A673 (cell line): ENCODE measurements around the gene CYBA. TPM values are rescaled to one million over a fixed set of nuclear protein-coding genes. Genes with fewer than 3 reads are reported as not detected.

Experiments used
- BruUV-seq: library from RNA; stranded (reverse); fragments of 400-500 nt; replicated peaks from 2 replicates; lab custom pipeline; 2021; lab: Mats Ljungman, UMichigan
- CTCF ChIA-PET: fragments of 300-600 bp; sonication (Branson Sonifier 250); formaldehyde crosslinking; loops from one replicate; lab custom pipeline; 2022; ENCODE audit warnings: antibody characterized with exemption; lab: Charles Lee
- POLR2A ChIA-PET: fragments of 300-600 bp; sonication (Branson Sonifier 250); formaldehyde crosslinking; loops from one replicate; lab custom pipeline; 2022; ENCODE audit warnings: antibody characterized with exemption; ENCODE audit not compliant: low non-redundant PET; lab: Charles Lee
- DNase-seq: peaks from one replicate; pipeline ENCODE4 v3.0.0-alpha.2; 2015; ENCODE audit warnings: low spot score
- H3K27ac ChIP-seq: fragments of 200-600 bp; sonication (generic); 2 replicates; pipeline ENCODE4 v1.5.1; 2016; ENCODE audit warnings: mixed run types, low read depth, mild to moderate bottlenecking, mixed read lengths, antibody characterized with exemption, low read length; ENCODE audit not compliant: poor library complexity, severe bottlenecking
- H3K27me3 ChIP-seq: fragments of 200-600 bp; sonication (generic); replicated peaks from 2 replicates; pipeline ENCODE4 v1.6.1; 2017; ENCODE audit warnings: mixed run types, low read depth, mild to moderate bottlenecking, mixed read lengths, antibody characterized with exemption, low read length; ENCODE audit not compliant: insufficient read depth, poor library complexity
- H3K36me3 ChIP-seq: fragments of 200-600 bp; sonication (generic); 2 replicates; pipeline ENCODE4 v1.6.1; 2016; ENCODE audit warnings: mixed run types, mild to moderate bottlenecking, mixed read lengths, antibody characterized with exemption, low read length; ENCODE audit not compliant: insufficient read depth, poor library complexity, severe bottlenecking
- H3K4me1 ChIP-seq: fragments of 200-600 bp; sonication (generic); 2 replicates; pipeline ENCODE4 v1.6.1; 2017; ENCODE audit warnings: mixed run types, mild to moderate bottlenecking, mixed read lengths, antibody characterized with exemption, low read length; ENCODE audit not compliant: insufficient read depth, poor library complexity, severe bottlenecking
- H3K4me3 ChIP-seq: fragments of 200-600 bp; sonication (generic); 2 replicates; pipeline ENCODE4 v1.5.1; 2016; ENCODE audit warnings: low read depth, mixed run types, mild to moderate bottlenecking, mixed read lengths, low read length; ENCODE audit not compliant: poor library complexity, severe bottlenecking
- H3K9me3 ChIP-seq: fragments of 200-600 bp; sonication (generic); 2 replicates; pipeline ENCODE4 v1.6.1; 2016; ENCODE audit warnings: mixed run types, low read depth, mild to moderate bottlenecking, mixed read lengths, antibody characterized with exemption, low read length; ENCODE audit not compliant: poor library complexity, severe bottlenecking
- CTCF ChIP-seq: fragments of 300-800, 200-600 bp; sonication (generic); conservative IDR thresholded peaks from 2 replicates; pipeline ENCODE4 v1.5.1; 2017; ENCODE audit warnings: low read depth, mild to moderate bottlenecking, antibody characterized with exemption, low read length, moderate library complexity, mixed read lengths
- EZH2 ChIP-seq: fragments of 200-600 bp; sonication (generic); IDR thresholded peaks from 2 replicates; pipeline ENCODE4 v1.6.1; 2017; ENCODE audit warnings: borderline replicate concordance, low read depth, mild to moderate bottlenecking, mixed read lengths, antibody characterized with exemption, low read length; ENCODE audit not compliant: poor library complexity, severe bottlenecking
- intact Hi-C: fragments of 100-400 bp; cut with micrococcal nuclease; formaldehyde crosslinking; loops from one replicate; pipeline ENCODE4 v1.10.0; 2022; ENCODE audit not compliant: unreplicated experiment
- total RNA-seq: library from RNA; stranded (reverse); gene quantifications from 2 replicates; pipeline ENCODE4 v1.2.3, GENCODE V29; 2021

CYBA gene
- total RNA-seq, 1 experiment from 2014 or later, result 44.7 TPM

DNA sequence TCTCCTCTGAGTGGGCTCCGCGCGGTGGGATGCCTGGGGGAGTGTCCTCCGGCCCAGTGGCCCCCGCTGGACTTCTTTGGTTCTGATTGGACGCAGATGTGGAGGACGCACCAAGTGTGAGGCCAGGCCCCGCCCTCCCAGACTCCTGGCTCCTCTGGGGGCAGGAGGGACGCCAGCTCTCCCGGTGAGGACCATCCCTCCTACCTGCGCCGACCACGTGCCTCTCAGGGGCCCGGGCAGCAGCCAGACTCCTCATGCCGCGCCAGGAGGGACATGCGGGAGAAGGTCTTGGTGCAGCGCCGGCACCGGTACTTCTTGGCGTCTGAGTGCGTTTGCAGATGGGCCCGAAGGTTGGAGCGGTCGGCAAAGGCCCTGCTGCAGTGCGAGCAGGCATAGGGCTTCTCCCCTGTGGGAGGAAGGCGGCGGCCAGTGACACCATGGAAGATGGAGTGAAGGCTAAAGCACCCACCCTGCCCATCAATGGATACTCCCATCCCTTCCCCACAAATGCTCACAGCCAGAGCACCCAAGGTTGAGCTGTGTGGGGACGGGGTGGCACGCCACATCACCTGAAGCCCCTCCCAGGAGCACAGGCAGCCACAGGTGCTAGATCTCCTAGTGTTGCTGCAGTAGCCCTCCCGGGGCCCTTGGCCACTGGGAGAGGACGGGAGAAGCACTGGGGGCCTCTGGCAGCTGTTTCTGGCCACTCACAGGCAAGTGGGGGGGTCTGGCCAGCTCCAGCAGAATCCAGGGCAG, 27.5 kb upstream of the CYBA start:
- peak overlapping the region; percentile 12 for H3K4me3 ChIP-seq
- no peaks in the 10 kb centered on the region for H3K4me1 ChIP-seq
- H3K27ac ChIP-seq, result no peak overlapping the region
- DNase-seq, result peak; percentile 49
- BruUV-seq, result no TSS peak
- H3K9me3 ChIP-seq, result no peaks in the 10 kb centered on the region
- CTCF ChIA-PET, result no interaction called here
- no peaks in the 10 kb centered on the region for H3K36me3 ChIP-seq
- intact Hi-C loops, result no loop called here
- POLR2A ChIA-PET, result no interaction called here
- TF ChIP-seq EZH2, result no peak
- TF ChIP-seq CTCF, result no peak
- H3K27me3 ChIP-seq, result no peaks in the 10 kb centered on the region

DNA sequence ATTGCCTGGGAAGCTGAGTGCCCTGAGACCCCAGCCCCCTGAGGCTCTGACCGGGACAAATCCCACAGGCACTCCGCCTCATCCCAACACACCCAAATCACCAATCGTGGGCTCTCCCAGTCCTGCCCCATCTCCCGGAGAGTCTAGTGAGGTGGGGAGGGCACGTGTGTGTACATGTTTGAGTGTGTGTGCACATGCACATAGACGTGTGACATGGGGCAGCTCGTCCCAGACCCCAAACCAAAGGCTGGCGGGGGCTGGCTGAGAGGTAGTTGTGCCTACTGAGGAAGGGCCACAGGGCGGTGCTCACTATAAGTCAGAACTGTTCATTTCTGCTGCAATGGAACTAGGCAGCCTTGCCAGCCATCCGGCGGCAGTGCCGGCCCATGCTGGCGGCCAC, 26.9 kb upstream of the CYBA start:
- ChIA-PET CTCF (no interaction called here), POLR2A (no interaction called here)
- Histone ChIP-seq H3K27me3 (no peaks in the 10 kb centered on the region), H3K9me3 (no peaks in the 10 kb centered on the region), H3K27ac (no peak overlapping the region), H3K36me3 (no peaks in the 10 kb centered on the region), H3K4me3 (peak overlapping the region; percentile 12), H3K4me1 (no peaks in the 10 kb centered on the region)
- no TSS peak for BruUV-seq
- DNase-seq, result no peak
- intact Hi-C loops, result no loop called here
- TF ChIP-seq CTCF, result no peak
- TF ChIP-seq EZH2, result no peak

GRCh38 chr16:88676502-88677242, 25.8 kb upstream of the CYBA start:
- Histone ChIP-seq H3K27me3 (no peaks in the 10 kb centered on the region), H3K4me1 (no peaks in the 10 kb centered on the region), H3K4me3 (no peak overlapping the region), H3K27ac (no peak overlapping the region), H3K9me3 (no peaks in the 10 kb centered on the region), H3K36me3 (no peaks in the 10 kb centered on the region)
- no peak for DNase-seq
- no peak for TF ChIP-seq CTCF
- TF ChIP-seq EZH2, result no peak
- CTCF ChIA-PET, result no interaction called here
- POLR2A ChIA-PET, result no interaction called here
- no TSS peak for BruUV-seq
- intact Hi-C loops, result no loop called here
